ENCODE measurements around the gene DPEP2NB.
"Not testable (repeated sequence)": the region's sequence is repeated elsewhere in the genome, so short reads cannot be mapped to it uniquely, and the experiment has no call there.

The DPEP2NB gene

DNA sequence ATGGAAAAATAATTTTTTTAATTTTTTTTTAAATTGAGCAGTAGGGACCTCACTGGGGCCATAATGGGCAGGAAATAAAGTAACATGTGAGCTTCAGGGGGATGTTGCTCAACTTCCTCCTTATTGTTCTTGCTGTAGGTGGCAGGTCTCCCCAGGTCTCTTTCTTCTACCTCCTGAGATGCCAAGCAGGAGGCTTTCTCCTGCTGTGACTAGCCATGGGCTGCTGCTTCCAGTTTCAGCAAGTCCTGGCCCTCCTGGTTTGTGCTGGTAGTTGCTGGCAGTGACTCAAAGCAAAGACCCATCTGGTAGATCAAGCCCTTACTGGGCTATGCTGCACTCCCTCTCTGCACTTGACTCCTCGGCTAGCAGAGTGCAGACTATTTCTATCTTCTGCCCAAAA lies 2.3 kb downstream of the DPEP2NB start:
- no peak for DNase-seq (ENCODE audit: low read depth in 2 of 2)

DNA sequence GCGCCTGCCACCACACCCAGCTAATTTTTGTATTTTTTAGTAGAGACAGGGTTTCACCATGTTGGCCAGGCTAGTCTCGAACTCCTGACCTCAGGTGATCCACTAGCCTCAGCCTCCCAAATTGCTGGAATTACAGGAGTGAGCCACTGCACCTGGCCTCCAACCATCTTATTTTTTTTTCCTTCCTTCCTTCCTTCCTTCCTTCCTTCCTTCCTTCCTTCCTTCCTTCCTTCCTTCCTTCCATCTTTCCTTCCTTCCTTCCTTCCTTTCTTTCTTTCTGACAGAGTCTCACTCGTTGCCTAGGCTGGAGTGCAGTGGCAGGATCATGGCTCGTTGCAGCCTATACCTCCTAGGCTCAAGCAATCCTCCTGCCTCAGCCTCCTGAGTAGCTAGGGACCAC lies 5.8 kb downstream of the DPEP2NB start:
- not testable (repeated sequence) for DNase-seq (ENCODE audit: low read depth in 2 of 2)

DNA sequence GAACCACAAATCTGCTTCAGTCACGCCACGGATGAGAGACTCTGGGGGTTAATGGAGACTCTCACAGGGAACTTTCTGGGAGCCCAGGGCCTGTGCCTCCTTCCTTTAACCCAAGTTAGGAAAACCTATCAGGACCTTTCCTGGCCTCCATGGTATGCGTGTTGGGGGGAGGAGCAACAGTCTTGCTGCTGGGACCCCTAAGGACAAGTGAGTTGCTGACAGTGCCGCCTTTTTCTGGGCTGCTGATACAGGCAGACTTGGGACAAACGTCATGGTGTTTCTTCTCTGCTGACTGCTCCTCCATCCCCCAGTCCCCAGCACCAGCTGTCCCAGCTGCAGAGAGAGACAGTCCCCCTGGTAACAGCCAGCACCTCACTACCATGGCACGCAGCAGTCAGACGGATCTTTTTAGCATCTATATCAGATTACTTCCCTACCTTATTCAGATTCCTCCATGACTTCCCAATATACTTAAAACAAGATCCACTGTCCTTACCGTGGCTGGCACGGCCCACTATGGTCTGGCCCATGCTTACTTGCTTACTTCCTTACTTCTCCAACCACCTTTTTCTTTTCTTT lies 6.5 kb downstream of the DPEP2NB start:
- DNase-seq (ENCODE audit: low read depth in 2 of 2) = no peak

DNA sequence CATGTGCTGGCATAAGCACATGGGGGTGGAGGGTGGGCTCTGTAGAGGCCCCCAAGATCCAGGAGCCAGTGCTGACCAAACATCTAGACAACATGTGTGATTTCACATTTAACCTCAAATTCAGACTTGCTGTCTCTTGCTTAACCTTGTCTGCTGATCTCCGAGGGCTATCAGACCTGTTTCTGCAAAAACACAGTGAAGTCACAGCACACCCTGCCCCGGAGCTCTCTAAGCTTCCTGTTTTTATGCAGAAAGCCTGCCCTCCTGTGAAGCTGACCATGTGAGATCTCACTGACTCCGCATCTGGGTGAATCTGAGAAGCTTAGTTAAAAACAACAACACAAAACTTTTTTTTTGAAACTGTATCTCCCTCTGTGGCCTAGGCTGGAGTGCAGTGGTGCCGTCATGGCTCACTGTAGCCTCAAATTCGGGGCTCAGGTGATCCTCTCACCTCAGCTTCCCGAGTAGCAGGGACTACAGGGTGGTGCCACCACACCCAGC lies 9.9 kb downstream of the DPEP2NB start:
- DNase-seq (ENCODE audit: low read depth in 2 of 2) = no peak

DNA sequence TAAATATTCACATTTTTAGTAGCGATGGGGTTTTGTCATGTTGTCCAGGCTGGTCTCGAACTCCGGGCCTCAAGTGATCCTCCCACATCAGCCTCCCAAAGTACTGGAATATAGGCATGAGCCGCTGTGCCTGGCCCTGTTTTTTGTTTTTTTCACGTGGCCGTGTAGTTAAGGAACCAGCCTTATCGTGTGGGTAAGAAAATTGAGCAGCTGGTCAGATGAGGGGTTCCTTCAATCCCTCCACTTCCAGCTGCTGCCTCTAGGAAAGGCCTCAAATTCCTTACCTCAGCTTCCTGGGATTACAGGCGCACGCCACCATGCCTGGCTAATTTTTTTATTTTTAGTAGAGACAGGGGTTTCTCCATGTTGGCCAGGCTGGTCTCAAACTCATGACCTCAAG lies 10.5 kb downstream of the DPEP2NB start:
- no peak for DNase-seq (ENCODE audit: low read depth in 2 of 2)

DNA sequence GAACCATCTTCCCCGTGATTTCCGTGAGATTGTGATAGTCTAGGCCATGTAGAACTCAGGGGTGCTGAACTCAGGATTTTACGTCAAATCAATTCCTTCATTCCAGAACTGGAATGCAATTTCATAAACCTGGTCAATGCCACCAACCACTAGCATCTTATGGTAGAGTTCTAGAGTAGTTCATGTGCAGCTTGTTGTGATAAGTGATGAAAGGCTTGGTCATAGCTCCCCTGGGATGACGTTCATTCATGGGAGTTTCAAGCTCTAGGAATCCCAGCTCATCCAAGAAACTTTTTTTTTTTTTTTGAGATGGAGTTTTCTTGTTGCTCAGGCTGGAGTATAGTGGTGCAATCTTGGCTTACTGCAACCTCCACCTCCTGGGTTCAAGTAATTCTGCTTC lies 12.7 kb downstream of the DPEP2NB start:
- no peak for DNase-seq (ENCODE audit: low read depth in 2 of 2)

DNA sequence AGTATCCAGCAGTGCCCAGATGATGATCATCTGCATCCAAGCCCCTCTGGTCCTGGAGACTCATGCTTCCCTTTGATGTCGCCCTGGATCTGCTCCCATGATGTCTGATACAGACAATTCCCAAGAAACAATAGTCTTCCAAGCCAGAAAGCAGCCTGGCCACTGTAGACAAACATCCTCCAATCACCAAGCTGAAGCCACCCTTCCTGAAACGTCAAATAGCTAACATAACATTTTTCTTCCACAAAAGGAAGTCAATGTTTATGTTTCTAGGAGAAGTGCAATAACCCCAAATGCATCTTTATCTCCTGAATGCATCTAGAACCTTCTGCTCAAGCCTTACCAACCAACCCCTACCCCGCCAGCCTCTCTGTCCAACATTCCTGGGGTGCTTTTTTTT lies 15.3 kb downstream of the DPEP2NB start:
- no peak for DNase-seq (ENCODE audit: low read depth in 2 of 2)

DNA sequence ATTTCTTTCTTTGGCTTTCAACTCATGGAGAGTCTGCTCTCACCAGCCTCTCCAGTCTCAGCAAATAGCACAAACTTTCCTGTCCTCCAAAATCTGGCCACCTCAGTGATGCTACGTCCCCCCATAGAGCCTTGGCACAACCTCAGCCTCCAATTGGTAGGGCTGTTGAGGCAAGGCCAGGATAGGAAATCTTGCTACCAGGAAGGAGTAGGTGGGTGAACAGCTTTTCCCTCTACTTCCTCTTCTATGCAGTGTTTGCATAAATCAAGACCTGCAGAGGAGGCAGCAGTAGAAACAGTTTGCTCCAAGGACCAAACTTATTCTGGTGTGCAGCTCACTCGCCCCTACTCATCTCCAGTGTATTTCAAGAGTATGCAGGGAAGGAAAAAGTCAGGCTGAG lies 15.7 kb downstream of the DPEP2NB start:
- DNase-seq (ENCODE audit: low read depth in 2 of 2) = no peak

DNA sequence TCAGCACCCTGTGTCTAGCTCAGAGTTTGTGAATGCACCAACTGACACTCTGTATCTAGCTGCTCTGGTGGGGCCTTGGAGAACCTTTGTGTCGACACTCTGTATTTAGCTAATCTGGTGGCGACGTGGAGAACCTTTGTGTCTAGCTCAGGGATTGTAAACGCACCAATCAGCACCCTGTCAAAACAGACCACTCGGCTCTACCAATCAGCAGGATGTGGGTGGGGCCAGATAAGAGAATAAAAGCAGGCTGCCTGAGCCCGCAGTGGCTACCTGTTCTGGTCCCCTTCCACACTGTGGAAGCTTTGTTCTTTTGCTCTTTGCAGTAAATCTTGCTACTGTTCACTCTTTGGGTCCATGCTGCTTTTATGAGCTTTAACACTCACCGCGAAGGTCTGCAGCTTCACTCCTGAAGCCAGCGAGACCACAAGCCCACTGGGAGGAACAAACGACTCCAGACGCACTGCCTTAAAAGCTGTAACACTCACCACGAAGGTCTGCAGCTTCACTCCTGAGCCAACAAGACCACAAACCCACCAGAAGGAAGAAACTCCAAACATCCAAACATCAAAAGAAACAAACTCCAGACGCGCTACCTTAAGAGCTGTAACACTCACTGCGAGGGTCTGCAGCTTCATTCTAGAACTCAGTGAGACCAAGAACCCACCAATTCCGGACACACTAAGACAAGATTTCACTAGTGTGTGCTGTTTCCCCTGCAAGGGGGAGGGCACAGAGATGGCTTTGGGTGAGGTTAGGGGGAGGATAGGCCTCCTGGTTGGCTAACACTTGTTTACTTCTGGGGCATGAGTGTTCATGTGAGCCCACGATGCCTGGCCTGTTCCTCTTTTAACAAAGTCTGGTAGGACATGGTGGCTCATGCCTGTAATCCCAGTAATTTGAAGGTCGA lies 16.7 kb downstream of the DPEP2NB start, which contains the start of gene DPEP2:
Gene DPEP2 (minus strand): TSS at position 706 of the 910 bp plus-strand sequence. CDS start 6,272 bp downstream, outside the sequence.
- not testable (repeated sequence) for DNase-seq (ENCODE audit: low read depth in 2 of 2)

DNA sequence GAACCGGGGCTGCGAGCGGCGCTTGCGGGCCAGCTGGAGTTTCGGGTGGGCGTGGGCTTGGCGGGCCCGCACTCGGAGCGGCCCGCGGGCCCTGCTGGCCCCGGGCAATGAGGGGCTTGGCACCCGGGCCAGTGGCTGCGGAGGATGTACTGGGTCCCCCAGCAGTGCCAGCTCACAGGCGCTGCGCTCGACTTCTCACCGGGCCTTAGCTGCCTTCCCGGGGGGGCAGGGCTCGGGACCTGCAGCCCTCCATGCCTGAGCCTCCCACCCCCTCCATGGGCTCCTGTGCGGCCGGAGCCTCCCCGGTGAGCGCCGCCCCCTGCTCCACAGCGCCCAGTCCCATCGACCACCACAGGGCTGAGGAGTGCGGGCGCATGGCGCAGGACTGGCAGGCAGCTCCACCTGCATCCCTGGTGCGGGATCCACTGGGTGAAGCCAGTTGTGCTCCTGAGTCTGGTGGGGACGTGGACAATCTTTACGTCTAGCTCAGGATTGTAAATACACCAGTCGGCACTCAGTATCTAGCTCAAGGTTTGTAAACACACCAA lies 17.4 kb downstream of the DPEP2NB start:
- DNase-seq (ENCODE audit: low read depth in 2 of 2) = not testable (repeated sequence)

DNA sequence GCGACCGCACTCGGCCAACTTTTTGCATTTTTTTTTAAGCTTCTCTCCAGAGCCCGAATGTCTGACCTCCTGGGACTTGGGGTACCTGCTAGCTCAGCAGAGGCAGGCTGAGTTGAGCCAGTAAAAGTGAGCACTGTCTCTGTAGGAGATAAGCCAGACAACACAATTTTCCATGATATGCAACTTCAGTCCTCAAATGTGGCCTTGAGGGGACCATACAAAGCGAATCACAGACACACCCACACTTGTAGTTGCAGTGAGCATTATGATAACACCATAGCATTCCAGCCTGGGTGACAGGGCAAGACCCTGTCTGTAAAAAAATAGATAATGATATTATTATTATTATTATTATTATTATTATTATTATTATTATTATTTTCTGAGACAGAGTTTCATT lies 19.0 kb downstream of the DPEP2NB start:
- no peak for DNase-seq (ENCODE audit: low read depth in 2 of 2)

DNA sequence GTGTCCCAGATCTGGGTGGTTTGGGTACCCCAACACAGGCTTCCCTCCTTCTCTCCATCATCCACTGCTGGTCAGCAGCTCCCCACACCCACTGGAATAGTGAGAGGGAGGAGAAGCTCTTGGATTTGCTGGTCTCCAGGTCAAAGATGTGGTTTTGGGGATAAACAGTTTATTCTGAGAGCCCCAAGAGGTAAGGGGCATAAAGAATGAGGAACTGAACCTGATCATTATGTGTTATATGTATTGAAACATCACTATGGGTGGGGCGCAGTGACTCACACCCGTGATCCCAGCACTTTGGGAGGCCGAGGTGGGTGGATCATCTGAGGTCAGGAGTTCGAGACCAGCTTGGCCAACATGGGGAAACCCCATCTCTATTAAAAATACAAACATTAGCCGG lies 20.3 kb downstream of the DPEP2NB start:
- no peak for DNase-seq (ENCODE audit: low read depth in 2 of 2)

DNA sequence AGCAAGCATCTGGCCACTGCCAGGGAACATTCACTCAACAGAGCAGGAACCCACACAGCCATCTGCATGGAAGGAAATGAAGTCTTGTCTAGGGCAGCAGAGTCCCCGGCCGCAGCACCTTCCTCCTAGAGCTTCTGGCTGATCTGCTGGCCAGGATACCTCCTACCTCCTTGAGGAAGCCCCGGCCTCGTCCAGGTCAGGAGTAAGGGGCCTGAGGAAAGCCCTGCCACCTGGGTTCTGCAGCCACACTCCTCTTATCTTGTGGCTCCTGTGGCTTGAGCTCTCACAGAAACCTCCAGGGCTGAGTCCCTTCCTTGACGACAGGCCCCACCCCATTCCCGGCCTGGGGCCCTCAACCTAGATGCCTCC lies 21.7 kb downstream of the DPEP2NB start:
- DNase-seq (ENCODE audit: low read depth in 2 of 2) = not testable (repeated sequence)

DNA sequence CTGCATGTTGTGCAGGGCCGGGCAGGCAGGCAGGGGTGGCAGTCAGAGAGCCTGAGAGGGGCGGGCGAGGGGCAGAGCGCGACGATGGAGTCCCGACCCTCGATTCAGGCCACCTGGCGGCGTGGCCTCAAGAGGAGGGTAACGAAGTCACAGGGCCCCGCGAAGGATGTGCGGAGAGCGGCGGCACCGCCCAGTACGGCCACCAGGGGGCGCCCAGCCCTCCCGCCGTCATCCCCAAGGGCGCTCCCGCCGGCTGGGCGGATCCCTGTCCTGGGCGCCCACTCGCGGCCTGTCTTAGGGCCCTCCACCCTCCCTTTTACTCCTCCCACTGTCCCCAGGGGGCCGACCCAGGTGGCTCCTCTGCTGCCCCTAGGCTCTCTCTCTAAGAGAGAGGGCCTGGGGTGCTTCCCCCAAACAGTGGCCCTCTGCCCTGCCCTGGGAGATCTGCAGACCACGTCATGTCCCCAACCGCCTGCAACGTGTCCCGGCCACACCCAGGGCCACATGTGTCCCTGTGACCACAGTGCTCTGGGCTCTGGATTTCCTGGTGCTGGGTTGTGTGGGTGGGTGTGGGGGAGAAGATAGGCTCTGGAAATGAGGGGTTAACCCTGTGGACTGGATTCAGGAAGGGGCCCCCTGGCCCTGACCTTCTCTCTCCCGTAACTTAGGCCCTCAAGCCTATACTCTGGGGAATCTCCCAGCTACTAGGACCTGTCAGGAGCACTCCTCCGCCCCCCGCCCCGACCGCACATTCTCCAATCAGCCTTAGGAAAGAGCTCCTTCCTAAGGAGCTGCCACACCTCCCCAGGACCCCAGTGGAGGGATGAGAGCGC lies 22.3 kb downstream of the DPEP2NB start:
- peak; percentile 21 to 31 for DNase-seq (ENCODE audit: low read depth in 2 of 2)

DNA sequence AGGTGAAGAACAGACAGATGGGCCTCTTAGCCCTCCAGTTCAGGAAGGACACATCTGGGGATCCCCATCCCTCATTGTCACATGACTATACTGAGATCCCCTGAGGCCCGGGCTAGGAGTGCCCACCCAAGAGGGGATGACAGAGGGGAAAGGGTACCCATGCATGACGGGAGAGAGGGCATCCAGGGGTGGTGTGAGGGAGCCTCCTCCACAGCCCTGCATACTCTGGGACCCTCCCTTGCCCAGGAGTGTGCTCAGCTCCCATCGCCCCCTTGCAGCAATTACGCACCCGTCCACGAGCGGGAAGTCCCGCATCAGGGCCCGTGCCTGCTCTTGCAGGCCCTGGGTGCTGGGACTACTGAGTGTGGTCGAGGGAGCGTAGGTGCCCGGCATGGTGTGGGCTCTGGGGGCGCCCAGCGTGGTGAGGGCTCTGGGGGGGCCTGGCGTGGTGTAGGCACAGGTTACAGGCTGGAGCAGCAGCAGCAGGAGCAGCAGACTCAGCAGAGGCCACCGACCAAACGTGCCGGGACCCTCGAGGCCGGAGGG lies 23.0 kb downstream of the DPEP2NB start:
- no peak for DNase-seq (ENCODE audit: low read depth in 2 of 2)

DNA sequence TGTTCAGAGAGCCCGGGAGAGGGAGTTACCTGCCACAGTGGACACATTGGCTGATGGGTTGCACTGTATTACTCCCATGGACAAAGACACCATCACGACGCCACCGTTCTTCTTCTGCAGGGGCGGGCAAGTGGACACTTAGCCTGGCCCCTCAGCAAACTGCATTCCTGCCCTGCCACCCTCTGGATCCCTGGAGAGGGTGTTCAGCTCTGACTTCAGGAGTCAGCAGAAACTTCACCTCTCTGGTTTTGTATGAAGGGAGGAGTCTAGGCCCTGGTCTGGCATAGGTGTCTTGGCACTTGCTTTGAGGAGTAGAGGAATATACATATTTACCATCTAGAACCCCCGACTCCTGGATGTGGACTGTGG lies 25.7 kb downstream of the DPEP2NB start:
- DNase-seq (ENCODE audit: low read depth in 2 of 2) = no peak

DNA sequence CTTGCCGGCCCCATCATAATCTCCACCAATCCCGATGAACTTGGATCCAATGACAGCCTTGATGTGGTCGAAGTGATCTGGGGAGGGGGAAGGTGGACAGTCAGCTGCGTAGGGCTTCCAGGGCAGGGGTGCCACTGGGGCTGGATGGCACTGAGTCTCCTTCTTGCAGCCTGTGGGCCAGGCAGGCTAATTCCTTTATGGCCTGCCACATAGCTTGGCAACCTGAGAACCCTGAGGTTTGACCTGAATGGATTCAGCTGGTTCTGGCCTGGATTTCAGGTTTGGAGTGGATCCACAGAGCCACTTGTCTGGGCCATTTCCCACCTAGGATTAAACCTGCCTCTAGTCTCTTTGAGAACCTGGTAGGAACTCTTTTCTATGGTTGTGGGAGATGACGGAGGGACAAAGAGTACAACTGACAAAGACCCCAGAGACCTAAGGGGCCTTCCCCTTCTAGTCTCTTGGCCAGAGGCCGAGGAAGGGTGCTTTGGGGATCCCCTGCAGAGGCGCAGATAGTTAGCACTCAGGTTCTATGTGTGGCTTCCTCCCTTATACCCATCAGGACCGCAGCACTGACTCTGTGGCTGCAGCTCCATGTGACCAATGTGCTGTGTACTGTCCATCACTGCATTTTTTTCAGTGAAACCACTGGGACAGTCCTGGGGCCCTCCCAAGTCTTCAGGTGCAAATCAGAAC lies 26.2 kb downstream of the DPEP2NB start:
- no peak for DNase-seq (ENCODE audit: low read depth in 2 of 2)

DNA sequence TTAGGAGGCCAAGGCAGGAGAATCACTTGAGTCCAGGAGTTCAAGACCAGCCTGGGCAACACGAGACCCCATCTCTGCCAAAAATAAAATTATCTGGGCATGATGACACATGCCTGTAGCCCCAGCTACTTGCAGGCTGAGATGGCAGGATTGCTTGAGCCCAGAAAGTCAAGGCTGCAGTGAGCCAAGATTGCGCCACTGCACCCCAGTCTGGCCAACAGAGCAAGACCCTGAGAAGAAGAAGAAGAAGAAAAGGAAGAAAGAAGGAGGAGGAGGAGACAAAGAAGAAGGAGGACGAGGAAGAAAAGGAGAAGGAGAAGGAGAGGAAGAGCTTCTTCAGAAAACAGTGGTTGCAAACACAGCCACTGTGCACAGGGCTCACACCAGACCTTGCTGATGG lies 27.0 kb downstream of the DPEP2NB start:
- DNase-seq (ENCODE audit: low read depth in 2 of 2) = no peak

DNA sequence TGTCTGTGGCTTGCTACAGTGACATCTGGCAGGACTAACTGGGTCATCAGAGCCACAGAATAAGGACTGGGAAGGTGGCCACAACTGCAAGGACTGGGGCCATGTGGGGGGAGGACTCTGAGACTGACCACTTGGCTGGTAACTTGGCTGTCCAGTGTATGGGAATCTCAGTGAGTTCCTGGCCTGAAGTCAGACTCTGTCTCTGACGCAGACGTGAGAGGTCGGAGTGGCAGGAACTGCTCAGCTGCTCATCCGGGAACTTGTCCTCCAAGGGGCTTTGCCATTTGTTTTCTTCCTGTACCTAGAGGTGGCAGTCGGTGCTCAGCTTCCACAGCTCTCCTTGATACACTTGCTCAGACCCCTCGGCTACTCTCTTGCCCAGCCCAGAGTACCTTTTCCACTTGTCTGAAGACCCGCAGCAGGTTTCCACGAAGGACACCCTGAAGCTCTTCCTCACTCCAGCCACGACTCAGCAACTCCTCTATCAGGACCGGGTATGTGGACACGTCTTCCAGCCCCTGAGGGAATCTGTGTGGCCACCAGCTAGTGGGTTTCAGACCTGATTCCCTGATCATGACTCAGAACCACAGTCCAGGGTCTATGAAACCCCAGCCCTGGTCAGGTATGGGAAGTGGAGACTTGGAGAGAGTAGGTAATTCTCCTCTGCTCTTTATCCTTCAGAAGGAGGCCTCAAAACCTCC lies 28.1 kb downstream of the DPEP2NB start:
- no peak for DNase-seq (ENCODE audit: low read depth in 2 of 2)

DNA sequence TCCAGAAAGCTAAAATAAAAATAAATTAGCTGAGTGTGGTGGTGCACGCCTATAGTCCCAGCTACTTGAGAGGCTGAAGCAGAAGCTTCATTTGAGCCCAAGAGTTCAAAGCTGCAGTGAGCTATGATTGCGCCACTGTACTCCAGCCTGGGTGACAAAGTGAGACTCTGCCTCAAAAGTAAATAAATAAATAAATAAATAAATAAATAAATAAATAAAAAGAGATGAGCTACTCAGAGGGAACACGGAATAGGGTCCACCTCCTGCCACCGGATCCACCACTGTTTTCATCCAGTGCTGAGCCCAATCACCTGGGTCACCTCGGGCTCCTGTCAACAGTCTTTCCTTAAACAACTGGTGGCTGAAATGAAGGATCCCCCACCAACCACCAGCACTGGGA lies 28.8 kb downstream of the DPEP2NB start:
- no peak for DNase-seq (ENCODE audit: low read depth in 2 of 2)

Data from fibroblast of skin of left biceps (primary cell).